Measurements from ENCODE around the gene MOGAT2.
"Not testable (repeated sequence)": the region's sequence is repeated elsewhere in the genome, so short reads cannot be mapped to it uniquely, and the experiment has no call there.

Gene MOGAT2

GRCh38 chr11:75719340-75720239 is 2.0 kb downstream of the MOGAT2 start:
- FAIRE-seq = no peak

GRCh38 chr11:75720639-75721038 is 3.0 kb downstream of the MOGAT2 start:
- FAIRE-seq = no peak

- no peak for FAIRE-seq
These were observed 4.4 kb downstream of the MOGAT2 start for GRCh38 chr11:75721852-75722668.

DNA sequence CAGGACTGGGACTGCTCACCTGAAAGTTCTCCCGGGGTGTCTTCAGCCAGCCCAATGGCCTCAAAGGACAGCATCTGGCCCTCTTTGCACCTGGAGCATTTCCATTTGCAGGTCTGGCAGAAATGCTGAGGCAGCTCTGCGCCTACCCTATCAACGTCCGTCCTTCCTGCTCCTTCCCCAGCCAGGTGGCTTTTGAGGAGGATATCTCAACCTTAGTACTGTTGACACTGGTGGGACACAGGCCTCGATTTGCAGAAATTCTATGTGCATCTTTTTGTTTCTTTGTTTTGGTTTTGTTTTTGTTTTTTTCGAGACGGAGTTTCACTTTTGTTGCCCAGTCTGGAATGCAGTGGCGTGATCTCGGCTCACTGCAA is 5.0 kb downstream of the MOGAT2 start:
- no peak for FAIRE-seq

- FAIRE-seq = no peak
These were observed 8.1 kb downstream of the MOGAT2 start for GRCh38 chr11:75725547-75726320.

DNA sequence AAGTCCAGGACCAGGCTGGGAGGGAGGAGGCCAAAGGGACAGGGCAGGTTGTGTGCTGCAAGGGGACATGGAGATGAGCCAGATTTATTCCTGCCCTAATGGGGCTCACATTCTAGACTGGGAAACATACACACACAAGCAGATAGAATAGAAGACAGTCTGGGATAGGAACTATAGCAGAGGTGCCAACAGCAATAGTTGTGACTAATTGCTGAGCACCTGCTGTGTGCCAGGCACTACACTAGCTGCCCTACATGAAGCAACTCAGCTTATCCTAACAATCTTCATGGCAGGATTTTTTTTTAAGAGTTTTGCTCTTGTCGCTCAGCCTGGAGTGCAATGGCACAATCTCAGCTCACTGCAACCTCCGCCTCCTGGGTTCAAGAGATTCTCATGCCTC is 11.4 kb downstream of the MOGAT2 start:
- FAIRE-seq = no peak

DNA sequence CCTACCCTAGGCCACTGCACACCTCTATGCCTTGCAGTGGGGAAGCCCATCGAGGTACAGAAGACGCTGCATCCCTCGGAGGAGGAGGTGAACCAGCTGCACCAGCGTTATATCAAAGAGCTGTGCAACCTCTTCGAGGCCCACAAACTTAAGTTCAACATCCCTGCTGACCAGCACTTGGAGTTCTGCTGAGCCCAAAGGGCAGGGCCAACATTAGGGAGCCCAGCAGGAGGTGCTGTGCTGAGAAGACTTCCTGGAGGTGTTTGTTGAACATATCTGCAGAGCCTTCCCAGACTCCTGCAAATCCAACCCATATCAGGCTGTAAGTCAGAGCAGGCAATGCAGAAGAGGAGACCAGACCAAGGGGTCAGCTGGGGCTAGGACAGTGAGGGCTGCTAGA is 13.5 kb downstream of the MOGAT2 start:
- no peak for FAIRE-seq

GRCh38 chr11:75733071-75733430 is 15.4 kb downstream of the MOGAT2 start:
- no peak for FAIRE-seq

DNA sequence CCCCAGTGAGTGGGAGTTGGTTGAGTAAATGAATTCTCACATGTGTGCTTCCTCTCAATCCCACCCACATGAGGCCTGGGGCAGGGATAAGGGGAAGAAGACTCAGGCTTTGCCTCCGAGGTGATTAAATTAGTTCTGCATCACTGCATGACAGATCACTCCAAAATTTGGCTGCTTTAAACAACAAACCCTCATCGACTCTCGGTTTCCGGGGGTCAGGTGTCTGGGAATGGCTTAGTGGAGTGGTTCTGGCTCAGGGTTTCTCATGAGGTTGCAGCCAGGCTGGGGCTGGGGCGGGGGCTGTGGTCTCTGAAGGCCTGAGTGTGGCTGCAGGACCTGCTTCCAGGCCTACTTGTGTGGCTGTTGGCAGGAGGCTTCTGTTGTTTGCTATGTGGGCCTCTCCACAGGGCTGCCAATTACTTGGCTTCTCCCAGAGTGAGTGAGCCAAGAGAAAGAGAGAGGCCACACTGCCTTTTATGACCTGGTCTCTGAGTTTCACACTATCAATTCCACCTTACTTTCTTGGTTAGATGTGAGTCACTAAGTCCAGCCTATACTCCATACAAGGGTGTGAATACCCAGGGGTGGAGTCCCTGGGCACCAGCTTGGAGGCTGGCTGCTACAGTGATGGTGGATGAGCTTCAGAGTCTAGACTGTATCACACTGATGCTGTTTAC is 15.9 kb downstream of the MOGAT2 start:
- FAIRE-seq = no peak

- FAIRE-seq = no peak
These were observed 17.0 kb downstream of the MOGAT2 start for GRCh38 chr11:75734491-75735180.

DNA sequence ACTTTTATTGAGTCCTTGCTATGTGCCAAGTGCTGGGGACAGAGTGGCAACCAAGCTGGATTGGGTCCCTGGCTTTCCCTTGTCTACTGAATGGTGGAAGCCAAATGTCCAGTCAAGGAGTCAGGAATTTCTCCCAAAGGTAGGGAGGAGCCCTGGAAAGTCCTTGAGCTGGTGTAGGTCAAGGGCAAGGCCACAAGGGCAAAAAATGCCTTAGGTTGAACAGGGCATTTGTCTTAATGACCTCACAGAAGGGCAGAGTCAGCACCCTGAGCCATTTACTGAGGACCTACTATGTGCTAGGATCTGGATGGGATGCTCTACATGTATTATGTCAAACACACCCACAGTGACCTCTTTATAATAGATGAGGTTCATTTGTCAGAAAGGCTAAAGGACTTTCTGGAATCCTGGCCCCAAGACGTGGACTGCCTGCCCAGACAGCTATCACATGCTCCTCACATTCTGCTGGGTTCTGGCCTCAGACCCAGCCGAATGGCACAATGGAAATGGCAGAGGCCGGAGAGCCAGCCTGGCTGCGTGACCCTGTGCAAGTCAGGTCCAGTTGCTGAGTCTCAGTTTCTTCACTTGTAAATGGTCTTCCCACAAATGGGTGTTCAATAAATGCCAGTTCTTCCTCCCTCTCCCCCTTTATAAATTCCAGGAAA is 17.7 kb downstream of the MOGAT2 start:
- FAIRE-seq = no peak

DNA sequence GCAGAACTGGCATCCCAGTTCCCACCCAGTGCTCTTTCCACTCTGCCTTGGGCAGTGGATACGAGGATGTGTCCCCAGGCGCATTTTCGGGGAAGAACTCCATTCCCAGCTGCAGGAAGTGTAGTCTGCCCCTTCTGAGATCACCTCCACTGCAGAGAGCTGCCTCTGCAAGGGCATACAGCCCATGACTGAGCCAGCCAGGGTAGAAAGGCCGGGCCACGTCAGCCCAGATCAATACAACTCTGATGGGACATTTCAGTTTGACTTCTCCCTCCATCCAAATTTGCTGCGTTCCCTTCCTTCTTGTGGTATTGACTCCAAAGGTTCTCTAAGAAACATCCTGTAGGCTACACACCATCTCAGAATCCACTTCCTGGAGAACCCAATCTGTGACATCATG is 19.7 kb downstream of the MOGAT2 start:
- no peak for FAIRE-seq

GRCh38 chr11:75740681-75741080 is 23.0 kb downstream of the MOGAT2 start:
- FAIRE-seq = no peak

- FAIRE-seq = not testable (repeated sequence)
These were observed 25.5 kb downstream of the MOGAT2 start for GRCh38 chr11:75743159-75743558.

DNA sequence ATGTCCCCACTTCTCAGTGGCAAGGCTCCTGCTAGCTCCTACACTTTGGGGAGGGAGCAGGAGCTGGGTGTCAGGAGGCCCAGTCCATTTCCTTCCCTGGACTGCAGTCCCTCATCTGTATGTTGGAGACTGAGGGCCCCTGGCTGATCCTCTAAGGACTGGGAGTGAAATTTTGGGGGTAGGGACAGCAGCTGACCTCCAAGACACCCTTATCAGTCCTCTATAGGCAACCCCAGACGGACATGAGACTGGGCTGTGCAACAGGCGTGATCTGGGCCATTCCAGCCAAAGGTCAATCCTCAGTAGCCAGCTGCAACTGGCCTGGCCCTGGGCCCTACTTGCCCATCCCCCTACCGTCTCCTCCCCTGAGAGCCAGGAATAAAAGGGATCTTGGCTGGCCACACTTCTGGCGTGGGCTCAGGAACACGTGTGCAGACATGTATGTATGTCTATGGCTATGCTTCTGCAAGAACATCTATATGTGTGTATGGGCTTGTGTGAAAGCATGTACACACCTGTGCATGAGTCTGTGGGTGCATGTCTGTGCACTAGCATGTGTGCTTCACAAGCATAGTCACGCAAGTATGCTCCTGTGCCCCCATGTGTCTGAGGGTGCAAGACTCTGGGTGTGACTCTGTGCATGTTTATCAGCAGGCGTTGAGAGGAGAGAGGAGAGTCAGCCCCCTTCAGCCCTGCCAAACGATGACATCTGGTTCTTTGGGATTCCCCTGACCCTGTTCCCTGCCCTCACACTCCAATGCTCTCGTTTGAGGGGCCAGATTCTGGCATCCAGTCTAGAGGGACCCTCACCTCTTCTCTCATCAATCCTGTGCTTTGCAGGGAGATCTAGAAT is 26.3 kb downstream of the MOGAT2 start:
- no peak for FAIRE-seq

GRCh38 chr11:75745807-75746206 is 28.2 kb downstream of the MOGAT2 start:
- no peak for FAIRE-seq

DNA sequence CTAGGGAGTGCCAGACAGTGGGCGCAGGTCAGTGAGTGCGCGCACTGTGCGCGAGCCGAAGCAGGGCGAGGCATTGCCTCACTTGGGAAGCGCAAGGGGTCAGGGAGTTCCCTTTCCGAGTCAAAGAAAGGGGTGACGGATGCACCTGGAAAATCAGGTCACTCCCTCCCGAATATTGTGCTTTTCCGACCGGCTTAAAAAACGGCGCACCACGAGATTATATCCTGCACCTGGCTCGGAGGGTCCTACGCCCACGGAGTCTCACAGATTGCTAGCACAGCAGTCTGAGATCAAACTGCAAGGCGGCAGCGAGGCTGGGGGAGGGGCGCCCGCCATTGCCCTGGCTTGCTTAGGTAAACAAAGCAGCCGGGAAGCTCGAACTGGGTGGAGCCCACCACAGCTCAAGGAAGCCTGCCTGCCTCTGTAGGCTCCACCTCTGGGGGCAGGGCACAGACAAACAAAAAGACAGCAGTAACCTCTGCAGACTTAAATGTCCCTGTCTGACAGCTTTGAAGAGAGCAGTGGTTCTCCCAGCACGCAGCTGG is 31.2 kb downstream of the MOGAT2 start:
- not testable (repeated sequence) for FAIRE-seq

GRCh38 chr11:75754933-75755332 is 37.3 kb downstream of the MOGAT2 start:
- not testable (repeated sequence) for FAIRE-seq

DNA sequence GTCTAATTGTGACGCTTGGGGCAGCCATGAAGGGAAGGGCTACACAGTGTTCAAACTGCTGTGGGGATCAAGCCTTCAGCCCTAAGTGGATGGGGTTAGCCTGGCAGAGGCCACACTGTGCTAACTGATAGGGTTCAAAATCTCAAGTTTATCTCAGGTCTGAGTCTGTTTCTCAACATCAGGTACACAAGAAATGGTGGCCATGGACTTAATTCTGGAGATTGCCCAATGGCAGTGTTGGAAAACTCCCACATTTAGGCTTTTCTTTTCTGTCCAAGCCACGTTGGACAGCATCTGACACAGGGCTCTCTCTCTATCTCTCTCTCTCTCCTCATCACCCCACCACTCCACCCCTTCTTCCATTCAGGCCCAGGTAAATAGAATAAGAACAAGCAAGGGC is 40.0 kb downstream of the MOGAT2 start:
- no peak for FAIRE-seq

GRCh38 chr11:75759832-75760231 is 42.2 kb downstream of the MOGAT2 start:
- FAIRE-seq = no peak

Measured in islet of Langerhans (tissue), 1 donor.